Kidney epithelial cell (primary cell): ENCODE results near the gene NAV2. TPM values are rescaled to one million over a fixed set of nuclear protein-coding genes. Genes with fewer than 3 reads are reported as not detected.

ENCODE experiments used
- DNase-seq: peaks from one replicate; pipeline ENCODE4 v3.0.0-alpha.2; 2010; ENCODE audit warnings: low read depth
- H3K27me3 ChIP-seq: 2 replicates; pipeline ENCODE4 v1.6.0; 2011; ENCODE audit warnings: low read length; ENCODE audit not compliant: control insufficient read depth, insufficient read depth
- H3K36me3 ChIP-seq: 2 replicates; pipeline ENCODE4 v1.5.1; 2011; ENCODE audit warnings: low read length; ENCODE audit not compliant: control insufficient read depth, insufficient read depth
- H3K4me3 ChIP-seq: 2 replicates; pipeline ENCODE4 v1.5.1; 2011; ENCODE audit warnings: low read depth, mild to moderate bottlenecking, control low read depth, low read length
- CTCF ChIP-seq: IDR thresholded peaks from 2 replicates; pipeline ENCODE4 v1.5.1; 2011; ENCODE audit warnings: mild to moderate bottlenecking, moderate library complexity, low read length, control low read depth, inconsistent platforms; ENCODE audit not compliant: insufficient read depth, poor library complexity, severe bottlenecking
- total RNA-seq: library from RNA; depleted of rRNA; stranded (reverse); fragments of >200 nt; gene quantifications from 2 replicates; pipeline ENCODE4 v1.2.3, GENCODE V29; 2015

The NAV2 gene
- total RNA-seq, 1 donor from 2014 or later, result 41.5 TPM

GRCh38 chr11:19691815-19692500 is 20.7 kb upstream of the NAV2 start:
- no peaks in the 10 kb centered on the region for H3K27me3 ChIP-seq
- no peak for TF ChIP-seq CTCF
- no peak for DNase-seq
- no peaks in the 10 kb centered on the region for H3K36me3 ChIP-seq
- H3K4me3 ChIP-seq, result no peak overlapping the region

- TF ChIP-seq CTCF, result no peak
- Histone ChIP-seq H3K36me3 (no peaks in the 10 kb centered on the region), H3K27me3 (no peaks in the 10 kb centered on the region), H3K4me3 (no peak overlapping the region)
- DNase-seq, result no peak
Measured at GRCh38 chr11:19693146-19693545, 19.5 kb upstream of the NAV2 start.

DNA sequence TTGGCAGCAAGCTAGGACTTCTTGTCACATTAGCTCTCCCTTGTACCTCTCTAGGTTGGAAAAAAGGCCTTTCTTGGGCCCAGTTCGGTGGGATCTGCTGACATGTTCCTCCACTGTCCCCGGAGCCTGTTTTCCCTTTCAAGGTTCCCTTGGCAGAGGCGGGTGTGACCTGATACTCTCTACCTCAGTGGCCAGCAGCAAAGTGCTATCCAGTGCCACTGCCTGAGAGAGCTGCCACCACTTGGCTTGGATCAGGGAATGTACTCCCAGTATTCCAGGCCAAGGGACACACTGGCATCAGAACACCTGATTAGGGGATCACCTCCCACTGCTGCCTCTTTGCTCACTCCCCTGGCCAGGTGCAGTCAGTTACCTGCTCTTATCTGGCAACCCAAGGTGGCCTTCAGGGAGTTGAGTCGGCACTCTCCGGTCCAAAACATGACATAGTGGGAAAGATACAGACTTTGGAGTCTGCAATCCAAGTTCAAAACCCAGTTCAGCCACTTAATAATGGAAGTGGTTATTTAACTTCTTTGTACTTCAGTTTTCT is 17.8 kb upstream of the NAV2 start:
- TF ChIP-seq CTCF, result no peak
- Histone ChIP-seq H3K4me3 (no peak overlapping the region), H3K27me3 (no peaks in the 10 kb centered on the region), H3K36me3 (no peaks in the 10 kb centered on the region)
- DNase-seq, result no peak

DNA sequence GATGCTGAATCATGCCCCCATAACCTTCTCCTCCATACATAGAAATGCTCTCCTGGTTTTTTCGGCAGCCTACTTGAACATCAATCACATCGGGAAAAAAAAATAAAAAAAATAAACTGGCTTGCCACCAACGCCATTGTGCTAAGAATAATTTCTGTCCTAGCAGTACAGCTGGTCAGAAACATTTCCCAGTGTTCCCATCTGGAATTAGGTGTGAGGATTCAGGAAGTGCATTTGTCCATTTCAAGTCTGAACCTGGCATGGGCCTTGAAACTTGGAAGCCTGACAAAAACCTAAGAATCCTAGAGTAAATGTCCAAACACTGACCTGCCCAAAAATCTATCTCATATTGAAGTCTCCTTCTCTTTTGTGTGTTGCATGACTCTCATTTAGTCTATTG is 16.6 kb upstream of the NAV2 start:
- H3K4me3 ChIP-seq, result no peak overlapping the region
- TF ChIP-seq CTCF, result no peak
- no peak for DNase-seq
- H3K27me3 ChIP-seq, result no peaks in the 10 kb centered on the region
- no peaks in the 10 kb centered on the region for H3K36me3 ChIP-seq

DNA sequence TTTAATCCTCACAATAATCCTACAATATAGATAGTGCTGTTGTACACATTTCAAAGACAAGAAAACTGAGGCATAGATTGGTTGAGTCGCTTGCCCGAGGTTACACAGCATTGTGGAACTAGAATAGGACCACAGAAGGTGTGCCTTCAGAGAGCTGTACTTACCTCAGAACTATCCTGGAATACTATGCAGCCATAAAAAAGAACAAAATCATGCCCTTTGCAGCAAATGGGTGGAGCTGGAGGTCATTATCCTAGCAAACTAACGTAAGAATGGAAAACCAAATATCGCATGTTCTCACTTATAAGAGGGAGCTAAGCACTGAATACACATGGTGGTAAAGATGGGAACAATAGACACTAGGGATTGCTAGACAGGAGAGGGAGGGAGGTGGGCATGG is 15.7 kb upstream of the NAV2 start:
- DNase-seq, result no peak
- TF ChIP-seq CTCF, result no peak
- H3K4me3 ChIP-seq, result no peak overlapping the region

GRCh38 chr11:19697721-19698121 is 14.9 kb upstream of the NAV2 start:
- Histone ChIP-seq H3K27me3 (no peaks in the 10 kb centered on the region), H3K36me3 (no peaks in the 10 kb centered on the region), H3K4me3 (no peak overlapping the region)
- no peak for TF ChIP-seq CTCF
- DNase-seq, result no peak

More for the DNA sequence above, 15.7 kb upstream of the NAV2 start:
- Histone ChIP-seq H3K27me3 (no peaks in the 10 kb centered on the region), H3K36me3 (no peaks in the 10 kb centered on the region)
